Stimulated activated CD8-positive, alpha-beta memory T cell treated with anti-CD3 and anti-CD28 coated beads, Interleukin-15, amount 100 ng/mL, for 1 hour (primary cell): ENCODE results near the gene CDH4.

Experiments
- DNase-seq: peaks from one replicate; pipeline ENCODE4 v3.0.0-alpha.2; 2020; ENCODE audit warnings: low read depth

CDH4 gene

GRCh38 chr20:61494763-61495575 lies 242.9 kb downstream of the CDH4 start:
- no peak for DNase-seq

- no peak for DNase-seq
These were observed 245.1 kb downstream of the CDH4 start for GRCh38 chr20:61497029-61497627.

GRCh38 chr20:61499859-61500554 lies 247.9 kb downstream of the CDH4 start:
- DNase-seq = no peak

DNA sequence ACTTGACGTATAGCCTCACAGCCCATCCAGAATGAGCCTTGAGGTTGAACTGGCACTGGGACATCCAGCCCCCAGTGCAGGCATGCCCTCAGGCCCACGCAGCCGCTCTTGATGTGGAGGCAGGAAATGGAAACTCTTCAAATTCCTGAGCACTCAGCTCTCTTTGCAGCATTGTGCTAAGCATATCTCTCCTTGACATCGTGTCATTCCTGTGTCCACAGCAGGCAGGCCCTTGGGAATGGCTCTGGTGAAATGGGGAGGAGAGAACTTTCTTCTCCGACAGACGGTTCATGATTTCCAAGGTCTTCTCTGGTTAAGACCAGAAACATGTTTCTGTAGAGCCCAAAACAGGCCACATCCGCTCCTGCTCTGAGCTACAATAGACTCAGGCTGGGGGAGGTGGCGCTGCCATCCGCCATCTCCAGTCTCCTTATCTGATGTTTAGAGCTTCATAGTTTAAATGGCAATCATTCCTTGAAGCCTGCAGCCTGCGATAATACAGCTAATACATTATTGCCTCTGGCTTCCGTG lies 248.8 kb downstream of the CDH4 start:
- DNase-seq = no peak

- DNase-seq = no peak
These were observed 250.4 kb downstream of the CDH4 start for GRCh38 chr20:61502433-61502832.

DNA sequence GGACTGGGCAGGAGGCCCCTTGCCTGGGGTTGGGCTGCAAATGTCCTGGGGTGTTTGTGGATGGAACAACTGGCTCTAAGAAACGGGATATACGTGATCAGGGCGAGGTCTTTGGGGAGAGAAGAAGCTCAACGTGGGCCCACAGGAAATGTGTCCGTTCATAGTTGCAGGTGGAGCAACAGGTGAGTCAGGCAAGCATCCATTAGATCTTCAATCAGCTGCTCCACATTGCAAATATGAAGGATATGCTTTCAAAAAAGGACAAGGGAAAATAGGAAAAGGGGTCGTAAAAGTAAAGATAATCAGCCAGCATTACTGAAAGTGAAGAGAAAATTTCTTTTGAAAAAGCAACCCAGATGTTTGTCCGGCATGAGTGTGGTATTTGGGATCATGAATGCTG lies 251.0 kb downstream of the CDH4 start:
- DNase-seq = no peak

DNA sequence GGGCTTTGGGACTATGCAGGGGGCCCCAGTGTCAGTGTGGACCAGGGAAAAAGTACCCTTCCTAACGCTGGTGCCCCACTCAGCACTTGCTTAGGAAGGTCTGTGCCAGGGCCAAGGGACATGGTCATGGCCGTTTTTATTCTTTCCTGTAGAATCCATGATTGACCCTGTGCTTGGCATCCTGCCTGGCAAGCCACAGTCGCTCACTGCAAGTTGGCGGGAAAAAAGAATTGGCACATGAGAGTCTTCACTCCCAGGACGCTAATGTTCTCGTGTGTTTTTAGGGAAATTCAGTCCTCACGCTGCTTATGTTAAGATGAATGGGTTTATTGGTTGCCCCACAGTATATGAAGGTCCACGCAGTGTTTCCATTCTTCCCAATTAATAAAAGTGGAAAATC lies 253.4 kb downstream of the CDH4 start:
- DNase-seq = no peak

DNA sequence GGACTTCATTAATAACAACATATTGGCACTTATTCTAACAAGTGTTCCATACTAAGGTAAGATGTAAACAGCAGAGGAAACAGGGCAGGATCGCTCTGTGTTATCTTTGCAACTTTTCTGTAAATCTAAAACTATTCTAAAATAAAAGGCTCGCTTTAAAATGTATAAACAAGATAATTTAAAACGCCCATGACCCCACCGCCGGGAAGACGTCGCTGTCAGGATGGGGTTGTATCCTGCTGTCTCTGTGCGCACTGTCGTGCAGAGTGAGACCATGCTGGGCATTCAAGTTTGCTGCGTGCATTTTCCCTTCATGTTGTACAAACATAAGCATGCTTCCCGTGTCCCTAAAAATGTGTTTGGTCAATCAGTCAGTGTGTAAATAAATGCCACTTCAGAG lies 255.7 kb downstream of the CDH4 start:
- no peak for DNase-seq

GRCh38 chr20:61508301-61509096 lies 256.4 kb downstream of the CDH4 start:
- no peak for DNase-seq

DNA sequence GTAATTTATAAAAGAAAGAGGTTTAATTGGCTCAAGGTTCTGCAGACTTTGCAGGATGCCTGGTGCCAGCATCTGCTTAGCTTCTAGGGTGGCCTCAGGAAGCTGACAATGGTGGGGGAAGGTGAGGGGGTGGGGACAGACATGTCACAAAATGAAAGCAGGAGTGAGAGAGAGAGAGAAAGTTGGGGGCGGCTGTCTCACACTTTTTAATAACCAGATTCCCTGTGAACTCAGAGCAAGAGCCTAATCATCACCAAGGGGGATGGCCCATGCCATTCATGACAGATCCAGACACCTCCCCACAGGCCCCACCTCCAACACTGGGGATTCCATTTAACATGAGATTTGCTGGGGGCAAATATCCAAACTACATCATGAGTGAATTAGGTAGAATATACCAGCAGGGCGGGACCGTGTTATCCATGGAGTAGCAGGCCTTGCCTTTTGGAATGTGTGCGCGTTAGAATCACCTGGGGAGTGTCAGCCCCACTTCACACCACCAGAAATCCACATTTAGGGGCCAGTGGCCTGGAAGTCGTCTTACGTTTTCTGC lies 258.8 kb downstream of the CDH4 start:
- no peak for DNase-seq

GRCh38 chr20:61512475-61512874 lies 260.4 kb downstream of the CDH4 start:
- DNase-seq = no peak

DNA sequence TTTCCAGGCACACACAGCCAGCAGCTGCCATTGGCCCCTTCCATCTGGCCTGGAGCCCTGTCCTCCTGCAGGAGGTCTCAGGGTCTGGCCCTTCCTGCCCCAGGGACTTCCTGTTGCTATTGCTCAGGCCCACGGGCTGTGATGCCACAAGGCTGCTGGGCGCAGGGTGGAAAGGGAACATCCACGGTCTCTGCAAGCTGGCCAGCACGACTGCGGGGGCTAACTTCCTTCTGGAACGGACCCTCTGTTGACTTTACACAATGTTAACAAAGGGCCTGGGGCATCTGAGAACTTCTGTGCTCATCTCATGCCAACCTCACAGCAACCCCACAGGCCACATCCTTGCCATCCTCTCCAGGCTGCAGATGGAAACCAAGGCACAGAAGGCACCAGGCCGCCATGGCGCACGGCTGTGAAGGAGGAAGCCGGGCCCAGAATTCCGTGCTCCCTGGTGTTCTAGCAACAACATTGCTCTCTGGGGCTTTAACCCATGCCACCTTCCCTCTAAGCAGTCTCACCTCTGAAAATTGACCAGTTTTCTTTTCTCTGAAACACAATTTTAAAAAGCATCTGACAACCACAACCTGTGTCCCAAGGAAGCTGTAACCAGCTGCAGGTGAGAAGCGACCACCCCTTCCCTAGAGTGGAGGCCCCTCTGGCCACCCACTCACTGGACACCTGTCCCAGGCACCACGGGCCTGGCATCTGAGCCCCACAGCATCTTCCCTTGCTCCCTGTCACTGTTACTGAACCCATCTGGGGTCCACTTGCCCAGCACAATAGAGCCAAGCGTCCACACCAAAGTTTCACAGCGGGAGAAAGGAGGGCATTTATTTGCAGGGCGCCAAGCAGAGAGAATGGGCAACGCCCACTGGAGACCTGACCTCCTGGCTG lies 261.3 kb downstream of the CDH4 start:
- no peak for DNase-seq

DNA sequence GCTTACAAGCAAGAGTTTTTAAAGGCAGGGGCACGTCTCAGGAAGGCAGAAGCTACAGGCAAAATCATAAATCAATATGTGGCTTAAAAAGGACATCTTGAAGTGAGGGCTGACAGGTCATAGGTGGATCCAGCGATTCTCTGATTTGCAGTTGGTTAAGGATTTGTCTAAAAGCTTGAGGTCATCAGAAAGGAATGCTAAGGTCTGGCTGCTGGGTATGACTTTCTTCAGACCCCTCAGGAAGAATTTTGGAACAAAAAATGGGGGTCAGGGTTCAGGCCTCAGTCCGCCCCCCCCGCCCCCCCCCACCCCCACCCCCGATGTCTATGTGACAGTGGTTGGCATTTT lies 261.9 kb downstream of the CDH4 start:
- DNase-seq = no peak

DNA sequence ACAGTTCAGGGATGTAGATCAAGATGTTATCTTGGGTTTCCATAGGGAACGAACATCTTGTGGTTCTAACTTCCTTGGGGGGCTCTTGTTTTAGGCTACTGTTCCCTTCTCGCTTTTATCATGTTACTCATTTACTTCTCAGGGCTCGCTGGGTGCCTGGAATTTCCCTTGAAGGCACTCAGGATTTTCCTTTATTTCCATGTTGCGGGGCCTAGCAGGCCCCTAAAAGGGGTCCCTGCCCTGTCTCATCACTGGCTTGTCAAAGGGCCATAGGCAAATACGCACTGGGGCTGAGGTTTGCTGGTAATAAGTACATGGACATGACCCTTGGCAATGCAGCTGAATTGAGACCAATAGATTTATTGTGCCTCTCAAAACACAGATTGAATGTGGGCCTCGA lies 262.3 kb downstream of the CDH4 start:
- DNase-seq = no peak

DNA sequence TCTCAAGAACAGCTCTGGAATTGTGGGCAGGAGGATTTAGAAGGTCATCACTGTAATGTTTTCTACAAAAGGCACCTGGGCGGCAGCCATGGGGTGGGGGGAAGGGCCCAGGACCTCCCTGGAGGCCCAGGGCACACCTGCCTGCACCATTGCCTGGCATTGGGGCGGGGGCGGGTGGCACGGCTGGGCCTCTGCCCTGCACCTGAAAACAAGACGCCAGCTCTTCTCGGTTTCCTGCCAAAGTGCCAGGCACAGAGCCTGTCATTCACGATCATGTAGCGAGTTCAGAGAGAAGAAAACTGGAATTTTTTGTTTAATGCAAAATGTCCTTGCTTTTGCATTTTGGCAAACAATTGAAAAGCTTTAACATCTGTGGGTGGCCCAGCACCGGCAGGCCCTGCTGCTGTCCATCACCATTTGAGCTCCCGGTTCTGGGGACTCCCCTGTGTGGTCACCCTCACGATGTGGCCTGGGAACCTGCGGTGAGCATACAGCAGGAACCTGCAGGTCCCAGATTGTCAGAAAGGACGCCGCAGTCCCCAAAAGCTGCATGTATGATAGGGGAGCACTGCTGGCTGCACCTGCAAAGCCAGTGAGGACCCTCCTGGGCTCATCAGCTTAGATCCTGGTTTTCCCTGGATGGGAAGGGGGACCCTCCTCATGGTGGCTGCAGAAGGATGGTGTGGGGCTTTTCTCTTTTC lies 262.9 kb downstream of the CDH4 start:
- no peak for DNase-seq

- DNase-seq = no peak
These were observed 263.9 kb downstream of the CDH4 start for GRCh38 chr20:61515922-61516321.

GRCh38 chr20:61516346-61517208 lies 264.5 kb downstream of the CDH4 start:
- no peak for DNase-seq

DNA sequence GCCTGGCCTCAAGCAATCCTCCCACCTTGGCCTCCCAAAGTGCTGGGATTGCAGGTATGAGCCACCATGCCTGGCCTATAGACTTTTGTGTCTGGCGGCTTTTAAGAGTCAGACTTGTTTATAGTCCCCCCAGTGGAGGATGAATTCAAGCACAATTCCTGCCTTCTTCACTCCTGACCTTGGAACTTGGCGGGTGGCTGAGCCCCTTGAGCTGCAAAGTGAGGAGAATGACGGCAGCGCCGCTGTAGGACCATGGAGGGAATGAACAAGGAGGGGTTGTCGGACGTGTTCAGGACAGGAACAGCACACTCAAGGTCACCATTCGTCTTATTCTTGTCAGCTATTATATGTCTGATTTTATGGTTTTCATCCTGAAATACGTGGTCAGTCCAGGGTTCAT lies 265.4 kb downstream of the CDH4 start:
- DNase-seq = no peak

DNA sequence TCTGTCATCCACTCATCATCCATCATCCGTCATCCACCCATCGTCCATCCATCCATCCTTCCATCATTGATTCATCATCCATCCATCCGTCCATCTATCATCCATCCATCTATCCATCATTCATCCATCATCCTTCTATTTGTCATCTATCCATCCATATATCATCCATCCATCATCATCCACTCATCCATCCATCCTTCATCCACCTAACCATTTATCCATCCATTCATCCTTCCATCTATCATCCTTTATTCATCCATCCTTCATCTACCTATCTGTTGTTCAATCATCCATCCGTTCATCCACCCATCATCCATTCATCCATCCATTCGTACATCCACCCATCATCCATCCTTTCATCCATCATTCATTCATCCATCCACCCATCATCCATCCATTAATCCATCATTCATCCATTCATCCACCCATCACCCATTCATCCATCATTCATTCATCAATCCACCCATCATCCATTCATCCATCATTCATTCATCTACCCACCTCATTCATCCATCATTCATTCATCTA lies 266.4 kb downstream of the CDH4 start:
- no peak for DNase-seq
